Neural cell (in vitro differentiated cells): ENCODE measurements around the gene CYP3A5. TPM values are rescaled to one million over a fixed set of nuclear protein-coding genes. Genes with fewer than 3 reads are reported as not detected.
A peak's percentile ranks its signal among the peaks of the same experiment; 100 is the strongest.

Experiments used
- H2AFZ ChIP-seq: fragments of 200-600, 300-800 bp; sonication (generic), shearing (Covaris generic); 2 replicates; pipeline ENCODE4 v1.6.0; 2014; ENCODE audit warnings: low read depth, mild to moderate bottlenecking, antibody characterized with exemption, low read length, moderate library complexity
- H3F3A ChIP-seq: fragments of 200-600 bp; shearing (Covaris generic); 2 replicates; pipeline ENCODE4 v1.6.1; 2016; ENCODE audit warnings: mild to moderate bottlenecking, moderate library complexity, mixed read lengths, antibody characterized with exemption, low read length; ENCODE audit not compliant: insufficient read depth, poor library complexity, severe bottlenecking
- H3K27ac ChIP-seq: fragments of 200-600, 300-800 bp; sonication (generic), shearing (Covaris generic); 2 replicates; pipeline ENCODE4 v1.5.1; 2014; ENCODE audit warnings: mild to moderate bottlenecking, low read length, moderate library complexity
- H3K27me3 ChIP-seq: fragments of 300-800, 200-600 bp; sonication (generic), shearing (Covaris generic); 2 replicates; pipeline ENCODE4 v1.6.0; 2014; ENCODE audit warnings: mild to moderate bottlenecking, low read depth, low read length, moderate library complexity; ENCODE audit not compliant: insufficient read depth
- H3K36me3 ChIP-seq: fragments of 300-800, 200-600 bp; sonication (generic), shearing (Covaris generic); 2 replicates; pipeline ENCODE4 v1.5.1; 2014; ENCODE audit warnings: mild to moderate bottlenecking, antibody characterized with exemption, low read length, moderate library complexity; ENCODE audit not compliant: insufficient read depth
- H3K4me2 ChIP-seq: fragments of 300-800, 200-600 bp; sonication (generic), shearing (Covaris generic); 2 replicates; pipeline ENCODE4 v1.6.0; 2014; ENCODE audit warnings: mild to moderate bottlenecking, low read length
- H3K4me3 ChIP-seq: fragments of 300-800, 200-600 bp; sonication (generic), shearing (Covaris generic); 2 replicates; pipeline ENCODE4 v1.5.1; 2014; ENCODE audit warnings: mild to moderate bottlenecking, low read length, moderate library complexity
- H3K79me2 ChIP-seq: fragments of 200-600 bp; shearing (Covaris generic); replicated peaks from 2 replicates; pipeline ENCODE4 v1.6.0; 2014; ENCODE audit warnings: mild to moderate bottlenecking, low read length, moderate library complexity; ENCODE audit not compliant: insufficient read depth
- H3K9ac ChIP-seq: fragments of 300-800, 200-600 bp; sonication (generic), shearing (Covaris generic); 2 replicates; pipeline ENCODE4 v1.6.1; 2016; ENCODE audit warnings: mild to moderate bottlenecking, low read length, mixed read lengths
- H3K9me2 ChIP-seq: fragments of 200-600 bp; shearing (Covaris generic); 2 replicates; pipeline ENCODE4 v1.6.1; 2016; ENCODE audit warnings: mild to moderate bottlenecking, low read length, mixed read lengths; ENCODE audit not compliant: insufficient read depth
- H3K9me3 ChIP-seq: fragments of 200-600, 300-800 bp; sonication (generic), shearing (Covaris generic); 2 replicates; pipeline ENCODE4 v1.6.1; 2016; ENCODE audit warnings: mild to moderate bottlenecking, mixed run types, low read length, moderate library complexity, mixed read lengths
- H4K20me1 ChIP-seq: fragments of 200-600 bp; shearing (Covaris generic); 2 replicates; pipeline ENCODE4 v1.6.1; 2016; ENCODE audit warnings: mild to moderate bottlenecking, mixed run types; ENCODE audit not compliant: insufficient read depth
- CTCF ChIP-seq: fragments of 450-650 bp; IDR thresholded peaks from 2 replicates; pipeline ENCODE4 v1.5.1; 2014; ENCODE audit warnings: antibody characterized with exemption, mild to moderate bottlenecking, moderate library complexity; ENCODE audit not compliant: poor library complexity, severe bottlenecking
- EP300 ChIP-seq: fragments of 450-650 bp; conservative IDR thresholded peaks from 2 replicates; pipeline ENCODE4 v1.6.1; 2014; ENCODE audit warnings: antibody characterized with exemption, mild to moderate bottlenecking, moderate library complexity; ENCODE audit not compliant: poor library complexity, severe bottlenecking
- EZH2 ChIP-seq: fragments of 200-600, 300-800 bp; shearing (Covaris generic), sonication (generic); IDR thresholded peaks from 2 replicates; pipeline ENCODE4 v1.6.1; 2014; ENCODE audit warnings: antibody characterized with exemption, low read length, borderline replicate concordance, mild to moderate bottlenecking; ENCODE audit not compliant: insufficient read depth, poor library complexity, severe bottlenecking
- MXI1 ChIP-seq: fragments of 450-650 bp; conservative IDR thresholded peaks from 2 replicates; pipeline ENCODE4 v1.6.1; 2014; ENCODE audit warnings: antibody characterized with exemption, mild to moderate bottlenecking; ENCODE audit not compliant: poor library complexity, severe bottlenecking
- POLR2AphosphoS5 ChIP-seq: IDR thresholded peaks from 2 replicates; pipeline ENCODE4 v1.6.1; 2012
- RAD21 ChIP-seq: fragments of 450-650 bp; conservative IDR thresholded peaks from 2 replicates; pipeline ENCODE4 v1.6.1; 2014; ENCODE audit warnings: antibody characterized with exemption, mild to moderate bottlenecking, moderate library complexity
- SMC3 ChIP-seq: fragments of 450-650 bp; conservative IDR thresholded peaks from 2 replicates; pipeline ENCODE4 v1.6.1; 2014; ENCODE audit warnings: antibody characterized with exemption, mild to moderate bottlenecking, moderate library complexity; ENCODE audit not compliant: poor library complexity
- TAF1 ChIP-seq: IDR thresholded peaks from 2 replicates; pipeline ENCODE4 v1.6.1; 2012; ENCODE audit warnings: low read depth
- polyA plus RNA-seq: library from polyadenylated mRNA; depleted of rRNA; stranded (reverse); fragments of >200 nt; gene quantifications from 2 replicates; pipeline ENCODE4 v1.2.3, GENCODE V29; 2014
- TF ChIP-seq, protein P1 (sequence below): IDR thresholded peaks from 2 replicates; pipeline ENCODE4 v1.6.1; 2012; ENCODE audit warnings: borderline replicate concordance

Gene CYP3A5
- polyA plus RNA-seq, 1 donor from 2014 or later: not detected

GRCh38 chr7:99631295-99632109 is 48.3 kb downstream of the CYP3A5 start:
- no peak overlapping the region for H3K4me2 ChIP-seq
- H4K20me1 ChIP-seq: no peaks in the 10 kb centered on the region
- H3K9me3 ChIP-seq: no peaks in the 10 kb centered on the region
- H3K27me3 ChIP-seq: no peaks in the 10 kb centered on the region
- no peak overlapping the region for H3K9ac ChIP-seq
- no peaks in the 10 kb centered on the region for H3K79me2 ChIP-seq
- no peak for TF ChIP-seq EP300
- TF ChIP-seq SMC3: peak; percentile 61
- TF ChIP-seq, protein P1, sequence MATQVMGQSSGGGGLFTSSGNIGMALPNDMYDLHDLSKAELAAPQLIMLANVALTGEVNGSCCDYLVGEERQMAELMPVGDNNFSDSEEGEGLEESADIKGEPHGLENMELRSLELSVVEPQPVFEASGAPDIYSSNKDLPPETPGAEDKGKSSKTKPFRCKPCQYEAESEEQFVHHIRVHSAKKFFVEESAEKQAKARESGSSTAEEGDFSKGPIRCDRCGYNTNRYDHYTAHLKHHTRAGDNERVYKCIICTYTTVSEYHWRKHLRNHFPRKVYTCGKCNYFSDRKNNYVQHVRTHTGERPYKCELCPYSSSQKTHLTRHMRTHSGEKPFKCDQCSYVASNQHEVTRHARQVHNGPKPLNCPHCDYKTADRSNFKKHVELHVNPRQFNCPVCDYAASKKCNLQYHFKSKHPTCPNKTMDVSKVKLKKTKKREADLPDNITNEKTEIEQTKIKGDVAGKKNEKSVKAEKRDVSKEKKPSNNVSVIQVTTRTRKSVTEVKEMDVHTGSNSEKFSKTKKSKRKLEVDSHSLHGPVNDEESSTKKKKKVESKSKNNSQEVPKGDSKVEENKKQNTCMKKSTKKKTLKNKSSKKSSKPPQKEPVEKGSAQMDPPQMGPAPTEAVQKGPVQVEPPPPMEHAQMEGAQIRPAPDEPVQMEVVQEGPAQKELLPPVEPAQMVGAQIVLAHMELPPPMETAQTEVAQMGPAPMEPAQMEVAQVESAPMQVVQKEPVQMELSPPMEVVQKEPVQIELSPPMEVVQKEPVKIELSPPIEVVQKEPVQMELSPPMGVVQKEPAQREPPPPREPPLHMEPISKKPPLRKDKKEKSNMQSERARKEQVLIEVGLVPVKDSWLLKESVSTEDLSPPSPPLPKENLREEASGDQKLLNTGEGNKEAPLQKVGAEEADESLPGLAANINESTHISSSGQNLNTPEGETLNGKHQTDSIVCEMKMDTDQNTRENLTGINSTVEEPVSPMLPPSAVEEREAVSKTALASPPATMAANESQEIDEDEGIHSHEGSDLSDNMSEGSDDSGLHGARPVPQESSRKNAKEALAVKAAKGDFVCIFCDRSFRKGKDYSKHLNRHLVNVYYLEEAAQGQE: no peak
- TF ChIP-seq MXI1: no peak
- TF ChIP-seq CTCF: peak; percentile 58
- TF ChIP-seq TAF1: no peak
- no peak for TF ChIP-seq POLR2AphosphoS5
- no peak for TF ChIP-seq EZH2
- TF ChIP-seq RAD21: peak; percentile 64
- no peaks in the 10 kb centered on the region for H3K9me2 ChIP-seq
- H2AFZ ChIP-seq: no peak overlapping the region
- no peaks in the 10 kb centered on the region for H3F3A ChIP-seq
- H3K36me3 ChIP-seq: peaks cover 3% of the 10 kb centered on the region
- H3K27ac ChIP-seq: no peak overlapping the region
- H3K4me3 ChIP-seq: no peak overlapping the region

- H3K36me3 ChIP-seq: peaks cover 4% of the 10 kb centered on the region
- H3K9me3 ChIP-seq: no peaks in the 10 kb centered on the region
- H3K9me2 ChIP-seq: no peaks in the 10 kb centered on the region
Measured at GRCh38 chr7:99629643-99630042, 50.2 kb downstream of the CYP3A5 start.

More at GRCh38 chr7:99629643-99630042, 50.2 kb downstream of the CYP3A5 start:
- H3K27me3 ChIP-seq: no peaks in the 10 kb centered on the region
- no peak overlapping the region for H3K27ac ChIP-seq
- no peak overlapping the region for H3K9ac ChIP-seq
- no peaks in the 10 kb centered on the region for H3F3A ChIP-seq
- TF ChIP-seq EP300 (no peak), RAD21 (no peak), SMC3 (no peak), EZH2 (no peak), CTCF (no peak)
- TF ChIP-seq, protein P1: no peak
- H3K4me3 ChIP-seq: no peak overlapping the region
- H4K20me1 ChIP-seq: no peaks in the 10 kb centered on the region
- no peaks in the 10 kb centered on the region for H3K79me2 ChIP-seq
- no peak overlapping the region for H3K4me2 ChIP-seq
- no peak overlapping the region for H2AFZ ChIP-seq
